Kidney (tissue), 14 donors: ENCODE data around the gene SFI1. TPM values are rescaled to one million over a fixed set of nuclear protein-coding genes. Genes with fewer than 3 reads are reported as not detected.

ENCODE experiments used
- DNase-seq, 5 donors: peaks; one replicate each; pipeline ENCODE4 v3.0.0-alpha.2; 2013 to 2020
- FAIRE-seq: peaks from 2 replicates; lab custom pipeline; 2012; peaks lifted over from hg19 to GRCh38; lab: Jason Lieb, UNC
- H3K27ac ChIP-seq, 2 donors: one replicate each; pipeline ENCODE4 v1.7.0; 2013; ENCODE audit warnings: low read depth in 2 of 2, low read length in 2 of 2, inconsistent platforms in 1 of 2
- H3K27me3 ChIP-seq: one replicate; pipeline ENCODE4 v1.7.1; 2013; ENCODE audit warnings: low read length, inconsistent platforms; ENCODE audit not compliant: control insufficient read depth, insufficient read depth
- H3K36me3 ChIP-seq, 3 donors: one replicate each; pipeline versions ENCODE4 v1.7.0 to v1.7.1; 2013; ENCODE audit warnings: low read length in 3 of 3, control low read depth in 1 of 3, inconsistent platforms in 1 of 3; ENCODE audit not compliant: insufficient read depth in 3 of 3, control insufficient read depth in 2 of 3
- H3K4me1 ChIP-seq, 3 donors: one replicate each; pipeline versions ENCODE4 v1.7.0 to v1.7.1; 2013; ENCODE audit warnings: low read length in 3 of 3, inconsistent platforms in 1 of 3, low read depth in 1 of 3; ENCODE audit not compliant: control insufficient read depth in 2 of 3, insufficient read depth in 2 of 3
- H3K4me3 ChIP-seq, 3 donors: one replicate each; pipeline versions ENCODE4 v1.7.0 to v1.8.1; 2013; ENCODE audit warnings: low read length in 3 of 3, control low read depth in 1 of 3, inconsistent platforms in 1 of 3
- H3K9ac ChIP-seq, 3 donors: one replicate each; pipeline versions ENCODE4 v1.7.0 to v1.7.1; 2013; ENCODE audit warnings: low read length in 3 of 3, control low read depth in 1 of 3, inconsistent platforms in 1 of 3
- H3K9me3 ChIP-seq, 3 donors: one replicate each; pipeline versions ENCODE4 v1.7.0 to v1.7.1; 2013; ENCODE audit warnings: low read length in 3 of 3, control low read depth in 1 of 3, inconsistent platforms in 1 of 3; ENCODE audit not compliant: control insufficient read depth in 2 of 3, insufficient read depth in 1 of 3
- CTCF ChIP-seq: IDR thresholded peaks from 3 replicates; pipeline ENCODE4 v1.5.1; 2012; ENCODE audit warnings: mild to moderate bottlenecking, moderate library complexity, borderline replicate concordance; ENCODE audit not compliant: insufficient read depth; ENCODE audit errors: extremely low read depth
- intact Hi-C: fragments of 100-400 bp; cut with DNase I; formaldehyde crosslinking; loops from one replicate; pipeline ENCODE4 v1.11.1; 2022
- polyA plus RNA-seq: library from polyadenylated mRNA; stranded (reverse); fragments of 350-450 nt; fragmentation: Illumina TruSeq; extraction: RNeasy Lipid Tissue Mini Kit (QIAGEN cat#74804); gene quantifications from one replicate; pipeline ENCODE4 v1.2.3, GENCODE V29; 2014; ENCODE audit warnings: low read depth, low replicate concordance; ENCODE audit not compliant: insufficient read depth
- total RNA-seq: library from RNA; stranded (reverse); fragmentation: NEBNext Ultra II Directional; extraction: Animal tissue kit (Norgen Biotek cat#: 25700); gene quantifications from one replicate; pipeline ENCODE4 v1.2.1, GENCODE V29; 2021
- donor health status: control.
- donor health status: control.
- donor health status: control.
- donor health status: control.
- donor health status: control.
- donor health status: DM: yes; HTN: yes; CAD: no.
- donor health status: Normal renal cell carcinoma (clear cell type).

SFI1 gene
- total and polyA plus RNA-seq, 2 donors from 2014 or later: 11.4 to 48.2 TPM

- DNase-seq: peak in 1 of 5 donors; percentile 53
- no peaks in the 10 kb centered on the region for H3K27me3 ChIP-seq
- no peak for FAIRE-seq
- peaks cover 0 to 19% (median 5%) of the 10 kb centered on the region in 3 donors for H3K36me3 ChIP-seq
- H3K9ac ChIP-seq: no peak overlapping the region
- H3K27ac ChIP-seq: peak overlapping the region in 1 of 2 donors; percentile 50
- H3K9me3 ChIP-seq: no peaks in the 10 kb centered on the region
- intact Hi-C loops: no loop called here
- TF ChIP-seq CTCF: no peak
- H3K4me3 ChIP-seq: no peak overlapping the region
- peaks cover 0 to 6% (median 3%) of the 10 kb centered on the region in 3 donors for H3K4me1 ChIP-seq
Measured at GRCh38 chr22:31650391-31650790, 154.1 kb downstream of the SFI1 start.

- no peak for TF ChIP-seq CTCF
- Histone ChIP-seq H3K9me3 (no peaks in the 10 kb centered on the region), H3K9ac (no peak overlapping the region), H3K27ac (no peak overlapping the region), H3K4me1 (peaks cover 0 to 6% (median 3%) of the 10 kb centered on the region in 3 donors), H3K4me3 (no peak overlapping the region), H3K36me3 (peaks cover 0 to 19% (median 5%) of the 10 kb centered on the region in 3 donors), H3K27me3 (no peaks in the 10 kb centered on the region)
- DNase-seq: no peak
- FAIRE-seq: no peak
- intact Hi-C loops: no loop called here
Measured at GRCh38 chr22:31651664-31652063, 155.3 kb downstream of the SFI1 start.

- peak overlapping the region; percentile 10 to 17 for H3K27ac ChIP-seq
- H3K9me3 ChIP-seq: no peaks in the 10 kb centered on the region
- DNase-seq (no peak), FAIRE-seq (no peak)
- no peak overlapping the region for H3K9ac ChIP-seq
- H3K4me3 ChIP-seq: no peak overlapping the region
- no peak for TF ChIP-seq CTCF
- H3K27me3 ChIP-seq: no peaks in the 10 kb centered on the region
- H3K4me1 ChIP-seq: peaks cover 0 to 3% (median 3%) of the 10 kb centered on the region in 3 donors
- intact Hi-C loops: no loop called here
- H3K36me3 ChIP-seq: peaks cover 0 to 14% (median 4%) of the 10 kb centered on the region in 3 donors
Measured at GRCh38 chr22:31652088-31652487, 155.8 kb downstream of the SFI1 start.
